Measurements from ENCODE around the gene MRPL39. TPM values are rescaled to one million over a fixed set of nuclear protein-coding genes. Genes with fewer than 3 reads are reported as not detected.

The MRPL39 gene
- polyA plus RNA-seq, 2 of the 4 experiments (the other 2 are of a cell fraction), result 36.8 to 43.7 TPM

DNA sequence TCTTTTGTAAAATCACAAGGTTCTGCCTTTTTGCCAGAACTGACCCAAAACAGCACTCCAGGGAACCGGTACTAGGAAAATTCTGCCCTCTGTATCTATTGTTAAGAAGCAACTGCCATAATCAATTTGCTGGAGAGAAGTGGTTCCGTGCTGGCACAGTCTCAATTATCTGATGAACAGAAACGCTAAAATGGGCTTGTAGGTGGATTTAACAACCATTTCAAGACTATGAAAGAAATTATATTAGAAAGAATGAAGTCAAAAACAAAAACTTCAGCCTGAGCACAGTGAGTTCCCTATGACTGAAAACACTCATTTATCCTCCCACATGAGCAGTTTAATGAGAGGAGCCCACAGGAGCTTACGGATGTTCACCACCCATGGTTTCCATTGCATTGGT lies 36.2 kb upstream of the MRPL39 start:
- Histone ChIP-seq H3K27ac (no peak overlapping the region), H3K4me1 (peaks cover 4% of the 10 kb centered on the region; the same call in 1 of the 3 replicates), H3K4me2 (no peak overlapping the region), H3K4me3 (no peak overlapping the region), H3K9me3 (no peaks in the 10 kb centered on the region)
- ChIA-PET POLR2A (no interaction called here), CTCF (interaction anchor here (1.1 kb wide), 1 partner anchor 157 kb away, joined by 3 read pairs; no protein-coding TSS in a partner anchor)
- DNase-seq (ENCODE audit: low read depth in 1 of 2, low spot score in 1 of 2), result no peak
- ATAC-seq, result no peak
- TF ChIP-seq EHF (CRISPR knock-in tag; IDR thresholded peaks at IDR 0.05) (no peak), TFCP2L1 (CRISPR knock-in tag; IDR thresholded peaks at IDR 0.05) (no peak), KDM1A (IDR thresholded peaks at IDR 0.05; ENCODE audit: low read depth) (no peak), RARB (CRISPR knock-in tag; IDR thresholded peaks at IDR 0.05) (no peak), RNF2 (IDR thresholded peaks at IDR 0.05; ENCODE audit: borderline replicate concordance, low read depth) (no peak), HDAC2 (IDR thresholded peaks at IDR 0.05) (no peak), ZFP36 (IDR thresholded peaks at IDR 0.05; ENCODE audit: borderline replicate concordance, partially characterized antibody) (no peak), CBX8 (IDR thresholded peaks at IDR 0.05) (no peak), SMC3 (IDR thresholded peaks at IDR 0.05) (no peak), EHMT2 (IDR thresholded peaks at IDR 0.05; ENCODE audit: low read depth) (no peak)
- TF ChIP-seq, protein P1, sequence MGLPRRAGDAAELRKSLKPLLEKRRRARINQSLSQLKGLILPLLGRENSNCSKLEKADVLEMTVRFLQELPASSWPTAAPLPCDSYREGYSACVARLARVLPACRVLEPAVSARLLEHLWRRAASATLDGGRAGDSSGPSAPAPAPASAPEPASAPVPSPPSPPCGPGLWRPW (IDR thresholded peaks at IDR 0.05), result no peak
- TF ChIP-seq, protein P2, sequence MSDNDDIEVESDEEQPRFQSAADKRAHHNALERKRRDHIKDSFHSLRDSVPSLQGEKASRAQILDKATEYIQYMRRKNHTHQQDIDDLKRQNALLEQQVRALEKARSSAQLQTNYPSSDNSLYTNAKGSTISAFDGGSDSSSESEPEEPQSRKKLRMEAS (IDR thresholded peaks at IDR 0.05), result no peak
- TF ChIP-seq, protein P3, sequence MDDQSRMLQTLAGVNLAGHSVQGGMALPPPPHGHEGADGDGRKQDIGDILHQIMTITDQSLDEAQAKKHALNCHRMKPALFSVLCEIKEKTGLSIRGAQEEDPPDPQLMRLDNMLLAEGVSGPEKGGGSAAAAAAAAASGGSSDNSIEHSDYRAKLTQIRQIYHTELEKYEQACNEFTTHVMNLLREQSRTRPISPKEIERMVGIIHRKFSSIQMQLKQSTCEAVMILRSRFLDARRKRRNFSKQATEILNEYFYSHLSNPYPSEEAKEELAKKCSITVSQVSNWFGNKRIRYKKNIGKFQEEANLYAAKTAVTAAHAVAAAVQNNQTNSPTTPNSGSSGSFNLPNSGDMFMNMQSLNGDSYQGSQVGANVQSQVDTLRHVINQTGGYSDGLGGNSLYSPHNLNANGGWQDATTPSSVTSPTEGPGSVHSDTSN (IDR thresholded peaks at IDR 0.05), result no peak
- FAIRE-seq, result no peak
- WGBS (ENCODE audit: missing lambda C conversion rate), result 45% methylated on average over 4 of the region's 4 CpGs

DNA sequence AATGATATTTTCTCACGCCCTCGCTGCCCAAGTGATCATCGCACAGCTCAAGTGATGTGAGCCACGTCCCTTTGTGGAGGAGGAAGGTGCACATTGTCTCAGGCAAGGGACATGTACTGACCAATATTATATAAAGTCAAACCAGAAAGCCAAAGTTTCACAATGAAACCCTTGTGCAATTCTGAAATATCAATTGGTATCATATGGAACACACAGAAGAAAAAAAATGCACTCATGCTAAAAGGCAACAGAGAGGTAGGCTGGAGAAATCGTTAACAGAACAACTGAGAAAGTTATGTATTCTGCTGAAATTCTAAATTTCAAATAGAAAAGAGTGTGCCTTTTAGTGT lies 33.6 kb upstream of the MRPL39 start:
- Histone ChIP-seq H3K4me1 (peaks cover 4% of the 10 kb centered on the region; the same call in 1 of the 3 replicates), H3K9me3 (no peaks in the 10 kb centered on the region), H3K4me3 (no peak overlapping the region), H3K4me2 (no peak overlapping the region), H3K27ac (no peak overlapping the region)
- POLR2A ChIA-PET, result no interaction called here
- 69% methylated on average over 5 of the region's 5 CpGs for WGBS (ENCODE audit: missing lambda C conversion rate)
- CTCF ChIA-PET, result interaction anchor here (1.0 kb wide), 1 partner anchor 32 kb away, joined by 4 read pairs; no protein-coding TSS in a partner anchor
- TF ChIP-seq SREBF2 (IDR thresholded peaks at IDR 0.05), result no peak
- no peak for TF ChIP-seq HOXB13 (CRISPR knock-in tag; IDR thresholded peaks at IDR 0.05; ENCODE audit: low read depth)
- TF ChIP-seq ZSCAN20 (CRISPR knock-in tag; IDR thresholded peaks at IDR 0.05), result no peak
- TF ChIP-seq EHMT2 (IDR thresholded peaks at IDR 0.05; ENCODE audit: low read depth), result no peak
- TF ChIP-seq MAFK (IDR thresholded peaks at IDR 0.05; ENCODE audit: partially characterized antibody), result no peak
- TF ChIP-seq, protein P4, sequence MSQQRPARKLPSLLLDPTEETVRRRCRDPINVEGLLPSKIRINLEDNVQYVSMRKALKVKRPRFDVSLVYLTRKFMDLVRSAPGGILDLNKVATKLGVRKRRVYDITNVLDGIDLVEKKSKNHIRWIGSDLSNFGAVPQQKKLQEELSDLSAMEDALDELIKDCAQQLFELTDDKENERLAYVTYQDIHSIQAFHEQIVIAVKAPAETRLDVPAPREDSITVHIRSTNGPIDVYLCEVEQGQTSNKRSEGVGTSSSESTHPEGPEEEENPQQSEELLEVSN (IDR thresholded peaks at IDR 0.05; ENCODE audit: borderline replicate concordance, low read depth), result no peak
- no peak for TF ChIP-seq RCOR1 (IDR thresholded peaks at IDR 0.05; ENCODE audit: low read depth, low read length)
- TF ChIP-seq, protein P5, sequence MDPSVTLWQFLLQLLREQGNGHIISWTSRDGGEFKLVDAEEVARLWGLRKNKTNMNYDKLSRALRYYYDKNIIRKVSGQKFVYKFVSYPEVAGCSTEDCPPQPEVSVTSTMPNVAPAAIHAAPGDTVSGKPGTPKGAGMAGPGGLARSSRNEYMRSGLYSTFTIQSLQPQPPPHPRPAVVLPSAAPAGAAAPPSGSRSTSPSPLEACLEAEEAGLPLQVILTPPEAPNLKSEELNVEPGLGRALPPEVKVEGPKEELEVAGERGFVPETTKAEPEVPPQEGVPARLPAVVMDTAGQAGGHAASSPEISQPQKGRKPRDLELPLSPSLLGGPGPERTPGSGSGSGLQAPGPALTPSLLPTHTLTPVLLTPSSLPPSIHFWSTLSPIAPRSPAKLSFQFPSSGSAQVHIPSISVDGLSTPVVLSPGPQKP (IDR thresholded peaks at IDR 0.05; ENCODE audit: low read depth, low read length), result no peak
- TF ChIP-seq HEYL (CRISPR knock-in tag; IDR thresholded peaks at IDR 0.05), result no peak
- TF ChIP-seq, protein P6, sequence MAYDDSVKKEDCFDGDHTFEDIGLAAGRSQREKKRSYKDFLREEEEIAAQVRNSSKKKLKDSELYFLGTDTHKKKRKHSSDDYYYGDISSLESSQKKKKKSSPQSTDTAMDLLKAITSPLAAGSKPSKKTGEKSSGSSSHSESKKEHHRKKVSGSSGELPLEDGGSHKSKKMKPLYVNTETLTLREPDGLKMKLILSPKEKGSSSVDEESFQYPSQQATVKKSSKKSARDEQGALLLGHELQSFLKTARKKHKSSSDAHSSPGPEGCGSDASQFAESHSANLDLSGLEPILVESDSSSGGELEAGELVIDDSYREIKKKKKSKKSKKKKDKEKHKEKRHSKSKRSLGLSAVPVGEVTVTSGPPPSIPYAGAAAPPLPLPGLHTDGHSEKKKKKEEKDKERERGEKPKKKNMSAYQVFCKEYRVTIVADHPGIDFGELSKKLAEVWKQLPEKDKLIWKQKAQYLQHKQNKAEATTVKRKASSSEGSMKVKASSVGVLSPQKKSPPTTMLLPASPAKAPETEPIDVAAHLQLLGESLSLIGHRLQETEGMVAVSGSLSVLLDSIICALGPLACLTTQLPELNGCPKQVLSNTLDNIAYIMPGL (CRISPR knock-in tag; IDR thresholded peaks at IDR 0.05; ENCODE audit: borderline replicate concordance), result no peak
- TF ChIP-seq JUN (IDR thresholded peaks at IDR 0.05), result no peak
- DNase-seq (ENCODE audit: low read depth in 1 of 2, low spot score in 1 of 2), result no peak
- no peak for ATAC-seq
- no peak for FAIRE-seq
